ENCODE results near the gene MAPK10. TPM values are rescaled to one million over a fixed set of nuclear protein-coding genes. Genes with fewer than 3 reads are reported as not detected.

Gene MAPK10
- total RNA-seq, 1 experiment from 2014 or later: 5.2 TPM

- H3K9me3 Mint-ChIP-seq: no peaks in the 10 kb centered on the region
- POLR2A ChIA-PET: no interaction called here
- DNase-seq (ENCODE audit: low spot score) (no peak), ATAC-seq (no peak)
- TF ChIP-seq MLX (CRISPR knock-in tag; IDR thresholded peaks at IDR 0.05) (no peak), ZNF425 (CRISPR knock-in tag; conservative IDR thresholded peaks at IDR 0.05) (no peak), ERG (CRISPR knock-in tag; IDR thresholded peaks at IDR 0.05) (no peak), NR3C1 (CRISPR knock-in tag; conservative IDR thresholded peaks at IDR 0.05; ENCODE audit: low read depth) (no peak), KAT7 (CRISPR knock-in tag; IDR thresholded peaks at IDR 0.05; ENCODE audit: borderline replicate concordance) (no peak), ZNF512 (CRISPR knock-in tag; IDR thresholded peaks at IDR 0.05; ENCODE audit: borderline replicate concordance) (no peak), FOXP1 (CRISPR knock-in tag; IDR thresholded peaks at IDR 0.05; ENCODE audit: borderline replicate concordance) (no peak), E2F1 (CRISPR knock-in tag; IDR thresholded peaks at IDR 0.05) (no peak), MAX (CRISPR knock-in tag; IDR thresholded peaks at IDR 0.05) (no peak), TEAD1 (CRISPR knock-in tag; IDR thresholded peaks at IDR 0.05) (no peak)
- TF ChIP-seq, protein P1, sequence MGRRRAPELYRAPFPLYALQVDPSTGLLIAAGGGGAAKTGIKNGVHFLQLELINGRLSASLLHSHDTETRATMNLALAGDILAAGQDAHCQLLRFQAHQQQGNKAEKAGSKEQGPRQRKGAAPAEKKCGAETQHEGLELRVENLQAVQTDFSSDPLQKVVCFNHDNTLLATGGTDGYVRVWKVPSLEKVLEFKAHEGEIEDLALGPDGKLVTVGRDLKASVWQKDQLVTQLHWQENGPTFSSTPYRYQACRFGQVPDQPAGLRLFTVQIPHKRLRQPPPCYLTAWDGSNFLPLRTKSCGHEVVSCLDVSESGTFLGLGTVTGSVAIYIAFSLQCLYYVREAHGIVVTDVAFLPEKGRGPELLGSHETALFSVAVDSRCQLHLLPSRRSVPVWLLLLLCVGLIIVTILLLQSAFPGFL (CRISPR knock-in tag; IDR thresholded peaks at IDR 0.05; ENCODE audit: borderline replicate concordance): no peak
- TF ChIP-seq, protein P2, sequence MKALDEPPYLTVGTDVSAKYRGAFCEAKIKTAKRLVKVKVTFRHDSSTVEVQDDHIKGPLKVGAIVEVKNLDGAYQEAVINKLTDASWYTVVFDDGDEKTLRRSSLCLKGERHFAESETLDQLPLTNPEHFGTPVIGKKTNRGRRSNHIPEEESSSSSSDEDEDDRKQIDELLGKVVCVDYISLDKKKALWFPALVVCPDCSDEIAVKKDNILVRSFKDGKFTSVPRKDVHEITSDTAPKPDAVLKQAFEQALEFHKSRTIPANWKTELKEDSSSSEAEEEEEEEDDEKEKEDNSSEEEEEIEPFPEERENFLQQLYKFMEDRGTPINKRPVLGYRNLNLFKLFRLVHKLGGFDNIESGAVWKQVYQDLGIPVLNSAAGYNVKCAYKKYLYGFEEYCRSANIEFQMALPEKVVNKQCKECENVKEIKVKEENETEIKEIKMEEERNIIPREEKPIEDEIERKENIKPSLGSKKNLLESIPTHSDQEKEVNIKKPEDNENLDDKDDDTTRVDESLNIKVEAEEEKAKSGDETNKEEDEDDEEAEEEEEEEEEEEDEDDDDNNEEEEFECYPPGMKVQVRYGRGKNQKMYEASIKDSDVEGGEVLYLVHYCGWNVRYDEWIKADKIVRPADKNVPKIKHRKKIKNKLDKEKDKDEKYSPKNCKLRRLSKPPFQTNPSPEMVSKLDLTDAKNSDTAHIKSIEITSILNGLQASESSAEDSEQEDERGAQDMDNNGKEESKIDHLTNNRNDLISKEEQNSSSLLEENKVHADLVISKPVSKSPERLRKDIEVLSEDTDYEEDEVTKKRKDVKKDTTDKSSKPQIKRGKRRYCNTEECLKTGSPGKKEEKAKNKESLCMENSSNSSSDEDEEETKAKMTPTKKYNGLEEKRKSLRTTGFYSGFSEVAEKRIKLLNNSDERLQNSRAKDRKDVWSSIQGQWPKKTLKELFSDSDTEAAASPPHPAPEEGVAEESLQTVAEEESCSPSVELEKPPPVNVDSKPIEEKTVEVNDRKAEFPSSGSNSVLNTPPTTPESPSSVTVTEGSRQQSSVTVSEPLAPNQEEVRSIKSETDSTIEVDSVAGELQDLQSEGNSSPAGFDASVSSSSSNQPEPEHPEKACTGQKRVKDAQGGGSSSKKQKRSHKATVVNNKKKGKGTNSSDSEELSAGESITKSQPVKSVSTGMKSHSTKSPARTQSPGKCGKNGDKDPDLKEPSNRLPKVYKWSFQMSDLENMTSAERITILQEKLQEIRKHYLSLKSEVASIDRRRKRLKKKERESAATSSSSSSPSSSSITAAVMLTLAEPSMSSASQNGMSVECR (CRISPR knock-in tag; IDR thresholded peaks at IDR 0.05; ENCODE audit: borderline replicate concordance): no peak
- TF ChIP-seq, protein P3, sequence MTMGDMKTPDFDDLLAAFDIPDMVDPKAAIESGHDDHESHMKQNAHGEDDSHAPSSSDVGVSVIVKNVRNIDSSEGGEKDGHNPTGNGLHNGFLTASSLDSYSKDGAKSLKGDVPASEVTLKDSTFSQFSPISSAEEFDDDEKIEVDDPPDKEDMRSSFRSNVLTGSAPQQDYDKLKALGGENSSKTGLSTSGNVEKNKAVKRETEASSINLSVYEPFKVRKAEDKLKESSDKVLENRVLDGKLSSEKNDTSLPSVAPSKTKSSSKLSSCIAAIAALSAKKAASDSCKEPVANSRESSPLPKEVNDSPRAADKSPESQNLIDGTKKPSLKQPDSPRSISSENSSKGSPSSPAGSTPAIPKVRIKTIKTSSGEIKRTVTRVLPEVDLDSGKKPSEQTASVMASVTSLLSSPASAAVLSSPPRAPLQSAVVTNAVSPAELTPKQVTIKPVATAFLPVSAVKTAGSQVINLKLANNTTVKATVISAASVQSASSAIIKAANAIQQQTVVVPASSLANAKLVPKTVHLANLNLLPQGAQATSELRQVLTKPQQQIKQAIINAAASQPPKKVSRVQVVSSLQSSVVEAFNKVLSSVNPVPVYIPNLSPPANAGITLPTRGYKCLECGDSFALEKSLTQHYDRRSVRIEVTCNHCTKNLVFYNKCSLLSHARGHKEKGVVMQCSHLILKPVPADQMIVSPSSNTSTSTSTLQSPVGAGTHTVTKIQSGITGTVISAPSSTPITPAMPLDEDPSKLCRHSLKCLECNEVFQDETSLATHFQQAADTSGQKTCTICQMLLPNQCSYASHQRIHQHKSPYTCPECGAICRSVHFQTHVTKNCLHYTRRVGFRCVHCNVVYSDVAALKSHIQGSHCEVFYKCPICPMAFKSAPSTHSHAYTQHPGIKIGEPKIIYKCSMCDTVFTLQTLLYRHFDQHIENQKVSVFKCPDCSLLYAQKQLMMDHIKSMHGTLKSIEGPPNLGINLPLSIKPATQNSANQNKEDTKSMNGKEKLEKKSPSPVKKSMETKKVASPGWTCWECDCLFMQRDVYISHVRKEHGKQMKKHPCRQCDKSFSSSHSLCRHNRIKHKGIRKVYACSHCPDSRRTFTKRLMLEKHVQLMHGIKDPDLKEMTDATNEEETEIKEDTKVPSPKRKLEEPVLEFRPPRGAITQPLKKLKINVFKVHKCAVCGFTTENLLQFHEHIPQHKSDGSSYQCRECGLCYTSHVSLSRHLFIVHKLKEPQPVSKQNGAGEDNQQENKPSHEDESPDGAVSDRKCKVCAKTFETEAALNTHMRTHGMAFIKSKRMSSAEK (CRISPR knock-in tag; IDR thresholded peaks at IDR 0.05; ENCODE audit: borderline replicate concordance): no peak
- no peaks in the 10 kb centered on the region for H3K27me3 Mint-ChIP-seq (ENCODE audit: low read depth)
- no peak overlapping the region for H3K4me3 Mint-ChIP-seq
- no peaks in the 10 kb centered on the region for H3K36me3 Mint-ChIP-seq
- CTCF ChIA-PET: no interaction called here
- no peak overlapping the region for H3K27ac Mint-ChIP-seq
- H3K4me1 Mint-ChIP-seq: no peaks in the 10 kb centered on the region
Observed at GRCh38 chr4:86006057-86006456, 353.8 kb downstream of the MAPK10 start.

Measured in WTC11 (cell line).